Activated T-cell treated with anti-CD3 and anti-CD28 coated beads, Interleukin-2, amount 50 U/mL, for 24 hours (primary cell): ENCODE results near the gene TOR2A.

Experiments used
- DNase-seq: peaks from one replicate; pipeline ENCODE4 v3.0.0-alpha.2; 2020
- H3K27ac Mint-ChIP-seq: 2 replicates; pipeline ENCODE4 v1.8.0; 2020; ENCODE audit warnings: mild to moderate bottlenecking, mixed read lengths
- H3K27me3 Mint-ChIP-seq: 2 replicates; pipeline ENCODE4 v1.8.0; 2020; ENCODE audit warnings: mixed read lengths
- H3K36me3 Mint-ChIP-seq: 2 replicates; pipeline ENCODE4 v1.8.0; 2020; ENCODE audit warnings: low read depth, mixed read lengths
- H3K4me1 Mint-ChIP-seq: 2 replicates; pipeline ENCODE4 v1.8.0; 2020; ENCODE audit warnings: low read depth, mixed read lengths
- H3K4me3 Mint-ChIP-seq: 2 replicates; pipeline ENCODE4 v1.8.0; 2020; ENCODE audit warnings: mild to moderate bottlenecking, moderate library complexity, mixed read lengths
- H3K9me3 Mint-ChIP-seq: 2 replicates; pipeline ENCODE4 v1.8.0; 2020; ENCODE audit warnings: mixed read lengths

The TOR2A gene

GRCh38 chr9:127693697-127694096 lies 41.4 kb downstream of the TOR2A start:
- no peak overlapping the region for H3K4me3 Mint-ChIP-seq
- no peaks in the 10 kb centered on the region for H3K9me3 Mint-ChIP-seq
- no peak overlapping the region for H3K27ac Mint-ChIP-seq
- H3K4me1 Mint-ChIP-seq: no peaks in the 10 kb centered on the region
- DNase-seq: no peak
- peaks cover 2% of the 10 kb centered on the region for H3K36me3 Mint-ChIP-seq
- H3K27me3 Mint-ChIP-seq: no peaks in the 10 kb centered on the region

- Mint-ChIP-seq H3K4me3 (no peak overlapping the region), H3K9me3 (no peaks in the 10 kb centered on the region), H3K27me3 (no peaks in the 10 kb centered on the region), H3K36me3 (peaks cover 2% of the 10 kb centered on the region), H3K4me1 (no peaks in the 10 kb centered on the region), H3K27ac (no peak overlapping the region)
- DNase-seq: no peak
Measured at GRCh38 chr9:127693143-127693542, 42.0 kb downstream of the TOR2A start.

GRCh38 chr9:127692071-127692470 lies 43.0 kb downstream of the TOR2A start:
- H3K4me3 Mint-ChIP-seq: no peak overlapping the region
- H3K27me3 Mint-ChIP-seq: no peaks in the 10 kb centered on the region
- no peak overlapping the region for H3K27ac Mint-ChIP-seq

GRCh38 chr9:127690735-127691134 lies 44.4 kb downstream of the TOR2A start:
- Mint-ChIP-seq H3K4me3 (no peak overlapping the region), H3K9me3 (no peaks in the 10 kb centered on the region), H3K36me3 (peaks cover 2% of the 10 kb centered on the region), H3K27ac (no peak overlapping the region), H3K4me1 (no peaks in the 10 kb centered on the region), H3K27me3 (no peaks in the 10 kb centered on the region)
- no peak for DNase-seq

More at GRCh38 chr9:127692071-127692470, 43.0 kb downstream of the TOR2A start:
- peaks cover 2% of the 10 kb centered on the region for H3K36me3 Mint-ChIP-seq
- no peaks in the 10 kb centered on the region for H3K4me1 Mint-ChIP-seq
- no peak for DNase-seq
- no peaks in the 10 kb centered on the region for H3K9me3 Mint-ChIP-seq

GRCh38 chr9:127689329-127690000 lies 45.6 kb downstream of the TOR2A start:
- no peak overlapping the region for H3K4me3 Mint-ChIP-seq
- H3K9me3 Mint-ChIP-seq: no peaks in the 10 kb centered on the region
- peaks cover 2% of the 10 kb centered on the region for H3K36me3 Mint-ChIP-seq
- no peaks in the 10 kb centered on the region for H3K27me3 Mint-ChIP-seq
- peak overlapping the region; percentile 4 for H3K27ac Mint-ChIP-seq
- H3K4me1 Mint-ChIP-seq: no peaks in the 10 kb centered on the region
- no peak for DNase-seq

- Mint-ChIP-seq H3K36me3 (peaks cover 9% of the 10 kb centered on the region), H3K27ac (no peak overlapping the region), H3K27me3 (no peaks in the 10 kb centered on the region), H3K9me3 (no peaks in the 10 kb centered on the region), H3K4me1 (no peaks in the 10 kb centered on the region), H3K4me3 (no peak overlapping the region)
- DNase-seq: no peak
Measured at GRCh38 chr9:127686461-127687393, 48.4 kb downstream of the TOR2A start.

GRCh38 chr9:127684576-127684975 lies 50.5 kb downstream of the TOR2A start:
- H3K9me3 Mint-ChIP-seq: no peaks in the 10 kb centered on the region
- H3K4me1 Mint-ChIP-seq: no peaks in the 10 kb centered on the region
- no peak overlapping the region for H3K4me3 Mint-ChIP-seq
- no peaks in the 10 kb centered on the region for H3K27me3 Mint-ChIP-seq
- peak overlapping the region; percentile 38 for H3K27ac Mint-ChIP-seq
- peaks cover 14% of the 10 kb centered on the region for H3K36me3 Mint-ChIP-seq
- no peak for DNase-seq

GRCh38 chr9:127683723-127684122 lies 51.4 kb downstream of the TOR2A start:
- Mint-ChIP-seq H3K27me3 (no peaks in the 10 kb centered on the region), H3K36me3 (peaks cover 17% of the 10 kb centered on the region), H3K27ac (no peak overlapping the region), H3K9me3 (no peaks in the 10 kb centered on the region), H3K4me3 (no peak overlapping the region), H3K4me1 (no peaks in the 10 kb centered on the region)
- no peak for DNase-seq

- Mint-ChIP-seq H3K36me3 (peaks cover 19% of the 10 kb centered on the region), H3K27ac (no peak overlapping the region), H3K4me3 (no peak overlapping the region), H3K4me1 (no peaks in the 10 kb centered on the region), H3K27me3 (no peaks in the 10 kb centered on the region), H3K9me3 (no peaks in the 10 kb centered on the region)
- no peak for DNase-seq
Measured at GRCh38 chr9:127682351-127683136, 52.5 kb downstream of the TOR2A start.
